H1 (cell line): ENCODE data around the gene SLC38A10. TPM values are rescaled to one million over a fixed set of nuclear protein-coding genes. Genes with fewer than 3 reads are reported as not detected.

Experiments
- BCL11A ChIP-seq, 2 experiments: IDR thresholded peaks; one replicate each; pipeline ENCODE4 v1.6.1; 2011; ENCODE audit warnings: low read depth in 2 of 2, low read length in 2 of 2, mild to moderate bottlenecking in 2 of 2
- POLR2A ChIP-seq, 2 experiments: IDR thresholded peaks; 1 replicate in 1 of 2; 2 replicates in 1 of 2; pipeline ENCODE4 v1.6.1; 2011; ENCODE audit warnings: low read depth in 2 of 2, low read length in 2 of 2, mild to moderate bottlenecking in 2 of 2; ENCODE audit errors: control extremely low read depth in 1 of 2
- POLR2AphosphoS5 ChIP-seq: IDR thresholded peaks from 2 replicates; pipeline ENCODE4 v1.6.1; 2011; ENCODE audit warnings: low read depth, low read length
- RAD21 ChIP-seq, 2 experiments: IDR thresholded peaks in 1 of 2; conservative IDR thresholded peaks in 1 of 2; 2 replicates each; pipeline ENCODE4 v1.6.1; 2011; ENCODE audit warnings: low read depth in 2 of 2, low read length in 2 of 2, improper control_type of control experiment in 1 of 2, inconsistent platforms in 1 of 2, mild to moderate bottlenecking in 1 of 2, moderate library complexity in 1 of 2
- RBBP5 ChIP-seq: IDR thresholded peaks from 2 replicates; pipeline ENCODE4 v1.7.1; 2012; ENCODE audit warnings: low read depth, mild to moderate bottlenecking, inconsistent platforms, low read length, moderate library complexity, borderline replicate concordance
- RNF2 ChIP-seq: fragments of 200-900, 300-1000 bp; sonication (generic); IDR thresholded peaks from 2 replicates; pipeline ENCODE4 v1.7.1; 2016; ENCODE audit warnings: borderline replicate concordance, low read depth, mild to moderate bottlenecking, antibody characterized with exemption, low read length; ENCODE audit not compliant: poor library complexity, severe bottlenecking; ENCODE audit errors: missing control alignments
- SP1 ChIP-seq: IDR thresholded peaks from 2 replicates; pipeline ENCODE4 v1.6.1; 2011; ENCODE audit warnings: low read depth, low read length
- SP2 ChIP-seq: IDR thresholded peaks from 2 replicates; pipeline ENCODE4 v1.6.1; 2012; ENCODE audit warnings: mild to moderate bottlenecking, low read length, inconsistent platforms
- SRF ChIP-seq: IDR thresholded peaks from 2 replicates; pipeline ENCODE4 v1.6.1; 2011; ENCODE audit warnings: mild to moderate bottlenecking, low read depth, low read length, moderate library complexity
- TEAD4 ChIP-seq: IDR thresholded peaks from 2 replicates; pipeline ENCODE4 v1.6.1; 2012; ENCODE audit warnings: low read depth, low read length, inconsistent platforms, mixed read lengths
- YY1 ChIP-seq: IDR thresholded peaks from 2 replicates; pipeline ENCODE4 v1.6.1; 2011; ENCODE audit warnings: low read depth, mild to moderate bottlenecking, low read length
- polyA plus RNA-seq, 7 experiments: library from polyadenylated mRNA; depleted of rRNA in 3 of 7; stranded (reverse) in 5 of 7; unstranded in 2 of 7; fragments of >200 nt in 5 of 7; fragments of 200-250 nt in 2 of 7; gene quantifications; 1 replicate in 5 of 7; 2 replicates in 1 of 7; 4 replicates in 1 of 7; pipeline versions ENCODE4 v1.2.1 to v1.2.3, GENCODE V29; 2011 to 2013; ENCODE audit warnings: missing spikeins in 2 of 7, mixed read lengths in 2 of 7
- total RNA-seq: library from RNA; stranded (reverse); fragmentation: NEBNext Ultra II Directional; extraction: Animal tissue kit (Norgen Biotek cat#: 25700); gene quantifications from 2 replicates; pipeline ENCODE4 v1.2.1, GENCODE V29; 2021
- TF ChIP-seq, protein P1 (sequence below): IDR thresholded peaks from 2 replicates; pipeline ENCODE4 v1.6.1; 2012; ENCODE audit warnings: inconsistent platforms
- TF ChIP-seq, protein P2 (sequence below): IDR thresholded peaks from 2 replicates; pipeline ENCODE4 v1.6.1; 2011; ENCODE audit warnings: low read length, improper control_type of control experiment

The SLC38A10 gene
- total and polyA plus RNA-seq, 2 of the 8 experiments (the other 6 are each of a cell fraction or from before 2014, with no cell fraction given), result 26.4 to 41.0 TPM

DNA sequence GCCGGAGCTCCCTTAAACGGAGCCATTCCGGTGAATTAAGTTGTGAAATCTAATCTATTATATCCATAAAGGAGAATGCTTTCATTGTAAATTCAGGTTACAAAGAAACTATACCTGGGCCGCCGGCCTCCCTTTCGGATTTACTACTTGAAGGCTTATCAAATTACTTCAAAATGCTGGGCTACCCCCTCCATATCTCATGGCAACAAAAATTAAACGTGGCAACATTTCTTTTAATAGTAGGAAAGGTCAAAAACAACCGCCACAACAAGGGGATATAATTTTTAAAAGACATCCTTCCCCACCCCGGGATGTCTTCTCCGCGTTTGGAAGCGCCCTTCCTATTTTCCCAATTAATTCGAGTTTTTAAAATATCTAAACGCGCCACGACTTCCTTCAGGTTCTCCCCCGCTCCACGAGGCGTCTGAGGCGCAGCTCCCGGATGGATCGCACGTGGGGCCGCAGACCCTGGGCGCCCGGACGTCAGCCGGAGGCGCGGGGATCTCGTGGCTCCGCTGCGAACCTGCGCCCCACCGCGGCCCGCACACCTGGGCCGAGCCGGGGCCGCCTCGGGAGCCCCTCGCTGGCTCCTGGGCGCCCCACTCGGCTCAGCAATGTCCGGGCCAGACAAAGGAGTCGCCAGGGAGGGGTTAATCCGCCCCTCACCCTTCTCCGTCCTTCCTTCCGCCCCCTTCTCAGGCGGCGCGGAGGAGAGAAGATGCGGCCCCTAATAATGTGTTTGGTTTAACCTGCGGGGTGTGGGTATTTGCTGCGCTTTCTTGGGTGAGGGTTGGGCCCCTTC, 47.4 kb upstream of the SLC38A10 start (continued):
- TF ChIP-seq SRF, result no peak
- no peak for TF ChIP-seq POLR2A (IDR thresholded peaks at IDR 0.05; ENCODE audit: control extremely low read depth in 1 of 2, low read depth in 2 of 2, low read length in 2 of 2)
- no peak for TF ChIP-seq RBBP5
- no peak for TF ChIP-seq TEAD4
- TF ChIP-seq SP1, result 0 out of 2 replicates have a peak, but pooled peaks have one; percentile 4
- no peak for TF ChIP-seq SP2
- TF ChIP-seq YY1, result peak; percentile 24; the same call in 1 of the 2 replicates
- TF ChIP-seq, protein P1, sequence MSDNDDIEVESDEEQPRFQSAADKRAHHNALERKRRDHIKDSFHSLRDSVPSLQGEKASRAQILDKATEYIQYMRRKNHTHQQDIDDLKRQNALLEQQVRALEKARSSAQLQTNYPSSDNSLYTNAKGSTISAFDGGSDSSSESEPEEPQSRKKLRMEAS, result peak; percentile 57; the same call in 1 of the 2 replicates
- TF ChIP-seq RAD21 (IDR thresholded peaks at IDR 0.05 in 1 of 2, conservative IDR thresholded peaks at IDR 0.05 in 1 of 2; ENCODE audit: low read depth in 2 of 2, low read length in 2 of 2), result no peak
- TF ChIP-seq BCL11A (IDR thresholded peaks at IDR 0.05; ENCODE audit: low read depth in 2 of 2, low read length in 2 of 2), result no peak
- TF ChIP-seq, protein P2, sequence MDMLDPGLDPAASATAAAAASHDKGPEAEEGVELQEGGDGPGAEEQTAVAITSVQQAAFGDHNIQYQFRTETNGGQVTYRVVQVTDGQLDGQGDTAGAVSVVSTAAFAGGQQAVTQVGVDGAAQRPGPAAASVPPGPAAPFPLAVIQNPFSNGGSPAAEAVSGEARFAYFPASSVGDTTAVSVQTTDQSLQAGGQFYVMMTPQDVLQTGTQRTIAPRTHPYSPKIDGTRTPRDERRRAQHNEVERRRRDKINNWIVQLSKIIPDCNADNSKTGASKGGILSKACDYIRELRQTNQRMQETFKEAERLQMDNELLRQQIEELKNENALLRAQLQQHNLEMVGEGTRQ, result no peak
- no peak for TF ChIP-seq RNF2
- TF ChIP-seq POLR2AphosphoS5, result no peak
